Subcutaneous adipose tissue (tissue), 4 donors: ENCODE data around the gene CACNA1H. TPM values are rescaled to one million over a fixed set of nuclear protein-coding genes. Genes with fewer than 3 reads are reported as not detected.

Source experiments
- total RNA-seq, 4 donors: library from RNA; depleted of rRNA; stranded (reverse); fragments of >200 nt; gene quantifications; one replicate each; pipeline ENCODE4 v1.1.0, GENCODE V29; 2016
- TF ChIP-seq, protein P1 (sequence below): fragments of 450-650 bp; IDR thresholded peaks from one replicate; pipeline ENCODE4 v1.5.1; 2016; ENCODE audit warnings: low read depth, mild to moderate bottlenecking, control low read depth, antibody characterized with exemption, moderate library complexity

The CACNA1H gene
- total RNA-seq, 4 donors from 2014 or later = 0.51 to 13.9 (median 3.1) TPM

DNA sequence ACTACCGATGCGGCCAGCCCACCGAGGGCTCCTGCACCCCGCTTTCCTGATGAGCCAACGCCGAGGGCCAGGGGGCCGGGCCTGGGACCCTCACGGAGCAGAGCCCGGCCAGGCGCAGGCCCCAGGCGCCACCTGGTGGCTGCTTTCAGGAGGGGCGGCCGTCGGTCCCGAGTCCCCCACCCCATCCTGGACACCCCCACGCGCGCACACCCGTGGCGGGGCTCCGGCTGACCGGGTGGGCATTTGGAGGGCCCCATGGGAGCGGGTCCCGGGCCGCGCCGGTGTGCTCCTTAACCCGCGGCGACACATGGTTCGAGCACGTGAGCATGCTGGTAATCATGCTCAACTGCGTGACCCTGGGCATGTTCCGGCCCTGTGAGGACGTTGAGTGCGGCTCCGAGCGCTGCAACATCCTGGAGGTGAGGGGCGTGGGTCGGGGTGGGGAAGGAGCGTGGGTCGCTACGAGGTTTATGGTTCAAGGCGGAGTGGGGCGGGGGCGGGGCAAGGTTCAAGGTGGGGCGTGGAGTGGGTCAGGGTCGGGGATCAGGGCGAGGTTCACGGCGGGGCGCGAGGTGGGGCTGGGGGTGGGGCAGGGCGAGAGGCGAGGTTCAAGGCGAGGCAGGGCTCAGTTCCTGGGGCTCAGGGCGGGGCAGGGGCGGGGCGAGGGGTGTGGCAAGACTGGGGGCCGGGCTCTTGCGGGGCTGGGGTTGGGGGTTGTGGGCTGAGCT is 41.9 kb downstream of the CACNA1H start:
- TF ChIP-seq, protein P1, sequence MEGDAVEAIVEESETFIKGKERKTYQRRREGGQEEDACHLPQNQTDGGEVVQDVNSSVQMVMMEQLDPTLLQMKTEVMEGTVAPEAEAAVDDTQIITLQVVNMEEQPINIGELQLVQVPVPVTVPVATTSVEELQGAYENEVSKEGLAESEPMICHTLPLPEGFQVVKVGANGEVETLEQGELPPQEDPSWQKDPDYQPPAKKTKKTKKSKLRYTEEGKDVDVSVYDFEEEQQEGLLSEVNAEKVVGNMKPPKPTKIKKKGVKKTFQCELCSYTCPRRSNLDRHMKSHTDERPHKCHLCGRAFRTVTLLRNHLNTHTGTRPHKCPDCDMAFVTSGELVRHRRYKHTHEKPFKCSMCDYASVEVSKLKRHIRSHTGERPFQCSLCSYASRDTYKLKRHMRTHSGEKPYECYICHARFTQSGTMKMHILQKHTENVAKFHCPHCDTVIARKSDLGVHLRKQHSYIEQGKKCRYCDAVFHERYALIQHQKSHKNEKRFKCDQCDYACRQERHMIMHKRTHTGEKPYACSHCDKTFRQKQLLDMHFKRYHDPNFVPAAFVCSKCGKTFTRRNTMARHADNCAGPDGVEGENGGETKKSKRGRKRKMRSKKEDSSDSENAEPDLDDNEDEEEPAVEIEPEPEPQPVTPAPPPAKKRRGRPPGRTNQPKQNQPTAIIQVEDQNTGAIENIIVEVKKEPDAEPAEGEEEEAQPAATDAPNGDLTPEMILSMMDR = no peak

DNA sequence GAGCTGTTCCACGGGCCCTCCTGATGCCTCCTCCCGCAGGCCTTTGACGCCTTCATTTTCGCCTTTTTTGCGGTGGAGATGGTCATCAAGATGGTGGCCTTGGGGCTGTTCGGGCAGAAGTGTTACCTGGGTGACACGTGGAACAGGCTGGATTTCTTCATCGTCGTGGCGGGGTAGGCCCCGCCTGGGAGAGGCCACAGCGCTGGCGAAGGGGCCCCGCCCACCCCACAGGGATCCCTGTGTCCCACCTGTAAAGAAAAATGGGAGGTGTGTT is 42.4 kb downstream of the CACNA1H start:
- TF ChIP-seq, protein P1 = no peak

DNA sequence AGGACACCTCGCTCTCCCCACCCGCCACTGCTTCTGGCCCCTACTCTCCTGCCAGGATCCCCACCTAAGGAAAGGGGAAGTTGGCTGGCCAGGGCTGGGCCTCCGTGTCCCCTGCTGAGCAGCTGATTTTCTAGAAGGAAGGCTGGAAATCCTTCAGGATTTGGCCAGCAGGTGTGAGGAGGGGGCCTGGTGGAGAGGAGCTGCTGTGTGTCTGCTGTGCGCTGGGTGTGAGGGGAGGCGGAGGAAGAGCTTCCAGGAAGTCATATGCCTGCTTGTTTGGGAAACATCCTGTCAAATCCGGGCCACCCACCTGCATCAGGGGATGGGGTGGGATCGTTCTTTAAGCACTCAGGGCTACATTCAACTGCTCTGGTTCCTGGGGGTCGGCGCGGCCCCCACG is 43.6 kb downstream of the CACNA1H start:
- TF ChIP-seq, protein P1 = no peak

DNA sequence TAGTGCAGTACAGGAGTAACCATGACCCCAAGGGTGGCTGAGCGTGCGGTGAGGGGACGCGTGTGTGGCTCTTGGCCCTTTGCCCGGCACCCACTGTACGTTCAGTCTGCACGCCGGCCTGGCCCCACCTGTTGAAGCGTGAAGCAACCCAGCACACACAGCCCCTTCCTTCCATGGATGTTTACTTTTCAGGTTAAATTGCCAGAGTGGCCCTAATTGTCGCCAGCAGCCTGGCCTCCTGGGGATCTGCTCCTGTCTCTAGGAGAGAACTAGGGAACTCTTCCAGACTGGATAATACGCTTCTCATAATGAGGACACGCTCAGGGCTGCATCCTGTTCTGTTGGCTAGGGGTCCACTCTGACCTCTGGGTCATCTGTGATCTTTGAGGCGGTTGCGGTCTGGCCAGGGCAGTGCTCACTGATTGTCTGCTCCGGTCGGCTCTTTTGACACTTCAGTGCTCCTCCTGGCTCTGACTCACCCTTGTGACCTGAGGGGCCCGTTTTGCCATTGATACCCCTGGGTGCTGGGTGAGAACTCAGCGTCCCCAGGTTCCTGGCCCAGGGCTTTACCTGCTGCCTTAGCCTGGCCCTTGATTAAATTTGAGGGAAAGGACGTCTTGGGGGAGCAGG is 44.4 kb downstream of the CACNA1H start:
- TF ChIP-seq, protein P1 = no peak

DNA sequence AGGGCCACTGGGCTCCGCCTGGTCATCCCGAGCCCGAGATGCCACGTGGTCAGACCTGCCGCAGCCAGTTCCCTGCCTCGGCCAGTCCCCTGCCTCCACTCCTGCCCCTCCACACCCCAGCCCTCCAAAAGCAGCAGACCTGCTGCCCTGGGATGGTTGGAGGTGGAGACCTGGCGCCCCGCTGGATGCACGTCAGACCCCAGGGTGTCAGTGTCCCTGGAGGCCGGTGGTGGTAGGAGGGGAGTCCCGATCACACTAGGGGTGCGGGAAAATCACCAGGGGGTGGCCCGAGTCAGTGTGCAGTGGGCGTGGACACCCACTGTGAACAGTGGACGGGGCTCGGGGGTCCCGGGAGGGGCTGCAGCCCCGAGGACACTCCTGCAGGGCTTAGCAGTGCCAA is 45.3 kb downstream of the CACNA1H start:
- TF ChIP-seq, protein P1 = no peak

DNA sequence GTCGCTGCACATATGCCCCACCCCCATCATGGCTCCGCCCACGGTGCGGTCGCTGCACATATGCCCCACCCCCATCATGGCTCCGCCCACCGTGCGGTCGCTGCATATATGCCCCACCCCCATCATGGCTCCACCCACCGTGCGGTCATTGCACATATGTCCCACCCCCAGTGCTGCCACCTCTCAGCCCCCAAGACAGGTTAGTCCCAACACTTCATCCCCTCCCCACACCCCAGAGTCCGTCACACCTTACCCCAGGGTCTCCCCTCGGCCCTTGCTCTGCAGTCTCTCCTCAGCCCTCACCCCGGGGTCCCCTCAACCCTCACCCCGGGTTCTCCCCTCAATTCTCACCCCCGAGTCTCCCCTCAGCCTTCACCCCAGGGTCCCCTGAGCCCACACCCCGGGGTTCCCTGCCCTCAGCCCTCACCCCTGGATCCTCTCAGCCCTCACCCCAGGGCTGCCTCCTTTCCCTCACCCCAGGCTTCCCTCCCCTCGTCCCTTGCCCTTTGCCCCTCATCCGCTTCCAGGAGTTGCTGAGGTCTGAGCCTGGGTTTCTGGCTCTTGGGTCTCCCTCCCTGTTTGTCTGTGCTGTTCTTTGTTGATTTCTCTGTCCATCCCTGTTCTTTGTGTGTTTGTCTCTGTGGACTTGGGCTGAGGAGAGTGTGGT is 46.6 kb downstream of the CACNA1H start:
- TF ChIP-seq, protein P1 = no peak

DNA sequence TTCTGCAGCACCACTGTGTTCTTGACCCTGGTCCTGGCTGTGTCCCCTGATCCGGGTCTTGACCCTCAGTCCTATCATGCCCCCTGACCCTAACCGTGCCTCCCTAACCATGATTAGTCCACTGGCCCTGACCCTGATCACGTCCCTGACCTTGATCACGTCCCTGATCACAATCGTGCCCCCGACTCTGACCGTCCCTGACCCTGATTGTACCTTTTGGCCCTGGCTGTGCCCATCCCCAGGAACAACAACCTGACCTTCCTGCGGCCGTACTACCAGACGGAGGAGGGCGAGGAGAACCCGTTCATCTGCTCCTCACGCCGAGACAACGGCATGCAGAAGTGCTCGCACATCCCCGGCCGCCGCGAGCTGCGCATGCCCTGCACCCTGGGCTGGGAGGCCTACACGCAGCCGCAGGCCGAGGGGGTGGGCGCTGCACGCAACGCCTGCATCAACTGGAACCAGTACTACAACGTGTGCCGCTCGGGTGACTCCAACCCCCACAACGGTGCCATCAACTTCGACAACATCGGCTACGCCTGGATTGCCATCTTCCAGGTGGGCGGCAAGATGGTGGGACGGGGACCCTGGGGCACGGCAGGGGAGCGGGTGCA is 47.2 kb downstream of the CACNA1H start:
- TF ChIP-seq, protein P1 = no peak
